Measurements from ENCODE around the gene DFFA. TPM values are rescaled to one million over a fixed set of nuclear protein-coding genes. Genes with fewer than 3 reads are reported as not detected.

Gene DFFA
- total and polyA plus RNA-seq, 2 experiments from 2014 or later = 35.0 to 50.3 TPM

GRCh38 chr1:10498231-10498630 lies 25.9 kb upstream of the DFFA start:
- 0 out of 2 replicates have a peak, but pooled peaks cover 4% of the 10 kb centered on the region for H3F3A ChIP-seq (ENCODE audit: insufficient read depth)
- H3K9me3 ChIP-seq (ENCODE audit: low read depth) = no peaks in the 10 kb centered on the region
- H3K4me2 ChIP-seq (ENCODE audit: unreplicated experiment) = no peak overlapping the region
- H3K79me2 ChIP-seq (ENCODE audit: insufficient read depth) = peaks cover 86% of the 10 kb centered on the region
- H3K4me3 ChIP-seq = no peak overlapping the region
- H3K27me3 ChIP-seq (replicated peaks; ENCODE audit: insufficient read depth) = no peaks in the 10 kb centered on the region
- 91 to 92% methylated on average over 8 of the region's 8 CpGs for WGBS, 2 experiments (ENCODE audit: low coverage in 1 of 2, low lambda C conversion rate in 2 of 2, missing lambda C conversion rate in 2 of 2)
- H3K27ac ChIP-seq = no peak overlapping the region
- TF ChIP-seq EZH2 (IDR thresholded peaks at IDR 0.05; ENCODE audit: insufficient read depth, poor library complexity, severe bottlenecking) = no peak
- no peak for TF ChIP-seq EZH2phosphoT487 (IDR thresholded peaks at IDR 0.05; ENCODE audit: insufficient read depth, low read depth)
- H2AFZ ChIP-seq = no peak overlapping the region
- DNase-seq = no peak
- in situ Hi-C loops (cut with MboI) = loop anchor here (5.0 kb wide), 1 partner anchor 369 kb away; no protein-coding TSS in a partner anchor
- no peaks in the 10 kb centered on the region for H3K36me3 ChIP-seq (ENCODE audit: low read depth)
- no peaks in the 10 kb centered on the region for H3K9me2 ChIP-seq (ENCODE audit: insufficient read depth)
- peaks cover 10% of the 10 kb centered on the region for H3K4me1 ChIP-seq (ENCODE audit: insufficient read depth)
- H4K20me1 ChIP-seq (ENCODE audit: insufficient read depth) = no peaks in the 10 kb centered on the region; the same call in 1 of the 2 replicates
- no peak overlapping the region for H3K9ac ChIP-seq

- Histone ChIP-seq H3K9me3 (ENCODE audit: low read depth) (no peaks in the 10 kb centered on the region), H3K9ac (no peak overlapping the region), H3K36me3 (ENCODE audit: low read depth) (no peaks in the 10 kb centered on the region), H2AFZ (no peak overlapping the region), H3K4me3 (no peak overlapping the region), H3K4me1 (ENCODE audit: insufficient read depth) (peaks cover 10% of the 10 kb centered on the region), H3K4me2 (ENCODE audit: unreplicated experiment) (no peak overlapping the region), H3K27ac (no peak overlapping the region), H3K27me3 (replicated peaks; ENCODE audit: insufficient read depth) (no peaks in the 10 kb centered on the region), H4K20me1 (ENCODE audit: insufficient read depth) (no peaks in the 10 kb centered on the region; the same call in 1 of the 2 replicates), H3K79me2 (ENCODE audit: insufficient read depth) (peaks cover 88% of the 10 kb centered on the region), H3F3A (ENCODE audit: insufficient read depth) (0 out of 2 replicates have a peak, but pooled peaks cover 4% of the 10 kb centered on the region), H3K9me2 (ENCODE audit: insufficient read depth) (no peaks in the 10 kb centered on the region)
- DNase-seq = no peak
- TF ChIP-seq EZH2 (IDR thresholded peaks at IDR 0.05; ENCODE audit: insufficient read depth, poor library complexity, severe bottlenecking) (no peak), EZH2phosphoT487 (IDR thresholded peaks at IDR 0.05; ENCODE audit: insufficient read depth, low read depth) (no peak)
- in situ Hi-C loops (cut with MboI) = loop anchor here (5.0 kb wide), 1 partner anchor 370 kb away; no protein-coding TSS in a partner anchor
- 97 to 99% methylated on average over 7 of the region's 7 CpGs for WGBS, 2 experiments (ENCODE audit: low coverage in 1 of 2, low lambda C conversion rate in 2 of 2, missing lambda C conversion rate in 2 of 2)
Observed at GRCh38 chr1:10497109-10497508, 24.8 kb upstream of the DFFA start.

GRCh38 chr1:10495952-10496351 lies 23.6 kb upstream of the DFFA start:
- in situ Hi-C loops (cut with MboI) = loop anchor here (5.0 kb wide), 1 partner anchor 371 kb away; no protein-coding TSS in a partner anchor
- H3K27ac ChIP-seq = no peak overlapping the region
- 0 out of 2 replicates have a peak, but pooled peaks cover 4% of the 10 kb centered on the region for H3F3A ChIP-seq (ENCODE audit: insufficient read depth)
- no peak overlapping the region for H3K9ac ChIP-seq
- H3K36me3 ChIP-seq (ENCODE audit: low read depth) = no peaks in the 10 kb centered on the region
- no peak overlapping the region for H3K4me2 ChIP-seq (ENCODE audit: unreplicated experiment)
- no peaks in the 10 kb centered on the region for H3K27me3 ChIP-seq (replicated peaks; ENCODE audit: insufficient read depth)
- H3K9me3 ChIP-seq (ENCODE audit: low read depth) = no peaks in the 10 kb centered on the region
- H3K9me2 ChIP-seq (ENCODE audit: insufficient read depth) = no peaks in the 10 kb centered on the region
- H3K4me1 ChIP-seq (ENCODE audit: insufficient read depth) = peaks cover 10% of the 10 kb centered on the region
- no peak overlapping the region for H3K4me3 ChIP-seq
- WGBS, 2 experiments (ENCODE audit: low coverage in 1 of 2, low lambda C conversion rate in 2 of 2, missing lambda C conversion rate in 2 of 2) = 89 to 90% methylated on average over 14 of the region's 14 CpGs
- H3K79me2 ChIP-seq (ENCODE audit: insufficient read depth) = peaks cover 90% of the 10 kb centered on the region
- no peak for TF ChIP-seq EZH2 (IDR thresholded peaks at IDR 0.05; ENCODE audit: insufficient read depth, poor library complexity, severe bottlenecking)
- TF ChIP-seq EZH2phosphoT487 (IDR thresholded peaks at IDR 0.05; ENCODE audit: insufficient read depth, low read depth) = no peak
- no peaks in the 10 kb centered on the region for H4K20me1 ChIP-seq (ENCODE audit: insufficient read depth)
- no peak for DNase-seq
- no peak overlapping the region for H2AFZ ChIP-seq

- Histone ChIP-seq H4K20me1 (ENCODE audit: insufficient read depth) (no peaks in the 10 kb centered on the region), H3K27me3 (replicated peaks; ENCODE audit: insufficient read depth) (no peaks in the 10 kb centered on the region), H3K27ac (peak overlapping the region; percentile 45; the same call in 1 of the 2 replicates), H3K4me3 (peak overlapping the region; percentile 72), H2AFZ (peak overlapping the region; percentile 77), H3K36me3 (ENCODE audit: low read depth) (no peaks in the 10 kb centered on the region), H3F3A (ENCODE audit: insufficient read depth) (0 out of 2 replicates have a peak, but pooled peaks cover 4% of the 10 kb centered on the region), H3K4me2 (ENCODE audit: unreplicated experiment) (peak overlapping the region; percentile 98), H3K79me2 (ENCODE audit: insufficient read depth) (peaks cover 90% of the 10 kb centered on the region), H3K9ac (peak overlapping the region; percentile 69), H3K9me3 (ENCODE audit: low read depth) (no peaks in the 10 kb centered on the region), H3K4me1 (ENCODE audit: insufficient read depth) (peaks cover 10% of the 10 kb centered on the region), H3K9me2 (ENCODE audit: insufficient read depth) (no peaks in the 10 kb centered on the region)
- in situ Hi-C loops (cut with MboI) = loop anchor here (5.0 kb wide), 1 partner anchor 372 kb away; no protein-coding TSS in a partner anchor
- no peak for DNase-seq
- WGBS, 2 experiments (ENCODE audit: low coverage in 1 of 2, low lambda C conversion rate in 2 of 2, missing lambda C conversion rate in 2 of 2) = 61 to 62% methylated on average over 9 to 10 of the region's 10 CpGs
- no peak for TF ChIP-seq EZH2phosphoT487 (IDR thresholded peaks at IDR 0.05; ENCODE audit: insufficient read depth, low read depth)
- no peak for TF ChIP-seq EZH2 (IDR thresholded peaks at IDR 0.05; ENCODE audit: insufficient read depth, poor library complexity, severe bottlenecking)
Observed at GRCh38 chr1:10495475-10495817, 23.1 kb upstream of the DFFA start.
